T-helper 2 cell treated with Interferon-gamma antibody and Interleukin-4, amounts not matched to agents 5 μg/mL and 100 μg/mL, for 36 hours (primary cell): ENCODE results near the gene DAB2IP.

ENCODE experiments used
- DNase-seq: peaks from one replicate; pipeline ENCODE4 v3.0.0; 2021; ENCODE audit warnings: low spot score
- H3K27ac Mint-ChIP-seq: one replicate; pipeline ENCODE4 v1.8.0; 2021; ENCODE audit warnings: mild to moderate bottlenecking, mixed read lengths
- H3K27me3 Mint-ChIP-seq: one replicate; pipeline ENCODE4 v1.8.0; 2021; ENCODE audit warnings: low read depth, mixed read lengths
- H3K36me3 Mint-ChIP-seq: one replicate; pipeline ENCODE4 v1.8.0; 2021; ENCODE audit warnings: low read depth, mixed read lengths
- H3K4me1 Mint-ChIP-seq: one replicate; pipeline ENCODE4 v1.8.0; 2021; ENCODE audit warnings: low read depth, mixed read lengths
- H3K4me3 Mint-ChIP-seq: one replicate; pipeline ENCODE4 v1.8.0; 2022; ENCODE audit warnings: mild to moderate bottlenecking, moderate library complexity, mixed read lengths
- H3K9me3 Mint-ChIP-seq: one replicate; pipeline ENCODE4 v1.8.0; 2021; ENCODE audit warnings: mixed read lengths

Gene DAB2IP

DNA sequence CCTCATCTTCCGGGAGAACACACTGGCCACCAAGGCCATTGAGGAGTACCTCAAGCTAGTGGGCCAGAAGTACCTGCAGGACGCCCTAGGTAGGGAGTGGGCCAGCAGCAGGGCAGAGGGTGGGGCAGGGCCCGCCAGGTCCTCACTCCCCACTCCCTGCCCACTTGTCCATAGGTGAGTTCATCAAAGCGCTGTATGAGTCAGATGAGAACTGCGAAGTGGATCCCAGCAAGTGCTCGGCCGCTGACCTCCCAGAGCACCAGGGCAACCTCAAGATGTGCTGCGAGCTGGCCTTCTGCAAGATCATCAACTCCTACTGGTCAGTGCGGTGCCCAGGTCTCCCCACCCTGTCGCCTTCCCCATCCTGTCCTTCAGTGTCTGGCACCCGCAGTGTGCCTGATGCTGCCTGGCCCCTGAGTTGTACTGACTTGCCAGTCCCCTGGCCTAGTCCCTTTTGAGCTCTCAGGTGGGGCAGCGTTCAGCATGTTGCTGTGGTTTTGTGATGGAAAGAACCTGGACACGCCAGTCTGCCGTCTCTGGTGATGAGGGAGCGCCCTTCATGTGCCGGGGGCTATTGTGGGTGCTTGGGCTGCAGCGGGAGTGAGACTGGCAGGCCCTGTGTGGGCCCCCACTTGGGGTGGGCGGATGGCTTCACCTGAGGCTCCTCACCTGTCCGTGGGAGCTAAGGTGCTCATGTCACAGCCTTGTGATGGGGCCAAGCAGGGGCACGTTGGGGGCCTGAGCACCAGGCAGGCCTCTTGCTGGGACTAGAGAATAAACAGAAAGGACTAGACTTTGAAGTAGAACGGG, 112.3 kb downstream of the DAB2IP start:
- H3K27me3 Mint-ChIP-seq = no peaks in the 10 kb centered on the region
- H3K36me3 Mint-ChIP-seq = no peaks in the 10 kb centered on the region
- DNase-seq = no peak
- no peak overlapping the region for H3K27ac Mint-ChIP-seq
- no peak overlapping the region for H3K4me3 Mint-ChIP-seq
- no peaks in the 10 kb centered on the region for H3K4me1 Mint-ChIP-seq
- no peaks in the 10 kb centered on the region for H3K9me3 Mint-ChIP-seq

DNA sequence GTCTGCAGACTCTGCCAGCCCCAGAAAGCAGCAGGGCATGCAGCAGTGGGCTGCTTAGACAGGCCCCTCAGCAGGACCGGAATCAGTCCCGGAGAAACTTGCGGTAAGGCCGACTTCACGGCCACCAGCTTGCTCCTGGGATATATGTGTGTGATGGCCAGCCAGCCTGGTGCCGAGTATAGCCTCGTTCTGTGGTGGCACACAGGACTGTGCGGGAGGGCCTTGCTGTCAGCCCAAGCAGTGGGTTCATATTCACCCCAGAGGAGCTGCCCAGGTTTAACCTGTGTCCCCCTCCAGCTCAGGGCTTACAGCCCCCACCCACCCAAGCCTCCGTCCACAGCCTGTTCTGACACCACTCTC, 112.9 kb downstream of the DAB2IP start:
- H3K27me3 Mint-ChIP-seq = no peaks in the 10 kb centered on the region
- no peak overlapping the region for H3K27ac Mint-ChIP-seq
- no peaks in the 10 kb centered on the region for H3K9me3 Mint-ChIP-seq
- no peaks in the 10 kb centered on the region for H3K4me1 Mint-ChIP-seq
- no peak for DNase-seq
- H3K4me3 Mint-ChIP-seq = no peak overlapping the region
- H3K36me3 Mint-ChIP-seq = no peaks in the 10 kb centered on the region

DNA sequence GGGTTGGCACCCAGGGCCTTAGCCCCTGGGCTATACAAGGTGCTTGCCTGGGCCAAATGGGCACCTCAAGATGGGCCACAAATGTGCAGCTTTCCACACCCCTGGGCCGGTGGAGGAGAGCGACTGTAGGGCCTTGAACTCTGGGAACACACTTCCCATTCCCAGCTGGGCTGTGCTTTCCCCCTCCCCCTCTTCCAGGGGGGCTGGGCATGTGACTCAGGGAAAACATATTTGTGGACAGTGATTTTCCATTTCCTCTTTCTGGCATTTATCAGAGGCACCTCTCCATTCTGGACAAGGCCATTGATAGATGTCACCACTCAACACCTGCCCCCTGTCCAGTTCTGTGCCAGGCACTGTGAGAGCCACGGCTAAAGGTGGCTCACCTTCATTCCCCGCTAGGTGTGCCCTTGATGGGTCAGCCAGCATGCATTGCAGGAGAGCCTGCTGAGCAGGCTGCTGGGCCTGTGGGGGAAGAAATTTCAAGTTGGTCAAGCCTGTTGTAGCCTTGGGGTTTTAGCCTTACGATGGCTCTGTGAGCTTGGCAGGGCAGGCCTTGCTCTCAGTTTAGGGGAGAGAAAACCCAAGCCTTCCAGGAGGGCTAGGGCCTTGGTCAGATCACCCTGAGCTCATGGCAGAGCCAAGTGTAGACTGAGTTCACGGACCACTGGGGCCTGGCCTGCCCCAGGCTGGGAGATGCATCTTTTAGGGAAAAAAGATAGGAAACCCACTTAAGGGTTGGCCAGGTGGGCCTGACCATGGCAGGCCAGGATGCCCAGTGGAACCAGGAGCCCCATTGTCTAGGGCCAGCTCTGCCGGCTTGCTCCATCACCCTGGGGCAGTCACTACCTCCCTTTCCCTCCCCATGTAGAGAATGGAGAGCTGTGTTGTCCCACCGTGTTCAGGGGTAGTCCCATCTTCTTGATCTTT, 113.9 kb downstream of the DAB2IP start:
- no peaks in the 10 kb centered on the region for H3K27me3 Mint-ChIP-seq
- no peak overlapping the region for H3K27ac Mint-ChIP-seq
- no peak for DNase-seq
- H3K36me3 Mint-ChIP-seq = no peaks in the 10 kb centered on the region
- H3K4me1 Mint-ChIP-seq = no peaks in the 10 kb centered on the region
- no peaks in the 10 kb centered on the region for H3K9me3 Mint-ChIP-seq
- no peak overlapping the region for H3K4me3 Mint-ChIP-seq

DNA sequence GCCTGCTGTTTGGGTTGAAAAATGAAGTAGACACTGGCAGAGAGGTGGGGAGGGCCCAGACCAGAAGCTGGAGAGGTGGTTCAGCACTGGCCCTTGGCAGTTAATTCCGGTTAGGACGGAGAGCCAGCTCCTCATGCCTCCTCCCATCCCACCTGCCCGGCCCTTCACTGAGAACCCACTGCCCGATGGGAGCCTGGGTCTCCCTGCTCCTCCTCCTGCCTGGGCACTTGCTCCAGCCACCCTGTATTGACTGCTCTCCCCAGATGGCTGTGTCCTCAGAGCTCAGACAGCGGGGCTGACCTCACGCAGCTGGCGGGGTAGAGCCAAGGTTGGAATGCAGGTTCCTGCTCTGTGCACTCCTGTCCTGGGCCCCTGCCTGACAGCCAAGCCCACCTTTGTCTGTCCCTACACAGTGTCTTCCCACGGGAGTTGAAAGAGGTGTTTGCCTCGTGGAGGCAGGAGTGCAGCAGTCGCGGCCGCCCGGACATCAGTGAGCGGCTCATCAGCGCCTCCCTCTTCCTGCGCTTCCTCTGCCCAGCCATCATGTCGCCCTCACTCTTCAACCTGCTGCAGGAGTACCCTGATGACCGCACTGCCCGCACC, 114.7 kb downstream of the DAB2IP start:
- DNase-seq = no peak
- Mint-ChIP-seq H3K4me3 (no peak overlapping the region), H3K36me3 (no peaks in the 10 kb centered on the region), H3K27ac (no peak overlapping the region), H3K4me1 (no peaks in the 10 kb centered on the region), H3K9me3 (no peaks in the 10 kb centered on the region), H3K27me3 (no peaks in the 10 kb centered on the region)

DNA sequence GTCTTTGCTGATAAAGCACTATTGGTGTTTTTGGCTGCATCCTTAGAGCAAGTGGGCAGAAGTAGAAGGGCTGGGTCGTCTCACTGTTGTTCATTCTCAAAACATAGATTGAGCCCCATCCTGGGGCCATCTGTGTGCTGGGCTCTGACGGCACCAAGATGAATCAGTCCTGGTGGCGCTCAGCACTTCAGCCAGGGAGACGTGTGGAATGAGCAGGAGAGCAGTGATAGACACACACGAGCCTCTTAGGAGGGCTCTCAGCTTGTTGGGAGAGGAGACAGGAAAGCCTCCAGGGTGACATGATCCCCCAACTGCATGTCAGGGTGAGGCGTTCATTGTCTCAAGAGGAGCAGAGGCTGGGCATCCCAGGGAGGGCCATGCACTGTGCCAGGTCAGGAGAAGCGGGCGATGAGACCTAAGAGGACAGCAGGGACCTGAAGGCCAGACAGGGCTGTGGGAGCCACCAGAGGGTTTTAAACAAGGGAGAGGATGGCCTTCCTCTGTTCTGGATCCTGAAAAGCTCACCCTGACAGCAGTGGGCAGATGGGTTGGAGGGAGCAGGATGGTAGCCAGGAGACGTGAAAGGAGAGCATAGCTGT, 115.8 kb downstream of the DAB2IP start:
- no peak for DNase-seq
- Mint-ChIP-seq H3K36me3 (no peaks in the 10 kb centered on the region), H3K27me3 (no peaks in the 10 kb centered on the region), H3K4me3 (no peak overlapping the region), H3K4me1 (no peaks in the 10 kb centered on the region), H3K9me3 (no peaks in the 10 kb centered on the region), H3K27ac (no peak overlapping the region)

DNA sequence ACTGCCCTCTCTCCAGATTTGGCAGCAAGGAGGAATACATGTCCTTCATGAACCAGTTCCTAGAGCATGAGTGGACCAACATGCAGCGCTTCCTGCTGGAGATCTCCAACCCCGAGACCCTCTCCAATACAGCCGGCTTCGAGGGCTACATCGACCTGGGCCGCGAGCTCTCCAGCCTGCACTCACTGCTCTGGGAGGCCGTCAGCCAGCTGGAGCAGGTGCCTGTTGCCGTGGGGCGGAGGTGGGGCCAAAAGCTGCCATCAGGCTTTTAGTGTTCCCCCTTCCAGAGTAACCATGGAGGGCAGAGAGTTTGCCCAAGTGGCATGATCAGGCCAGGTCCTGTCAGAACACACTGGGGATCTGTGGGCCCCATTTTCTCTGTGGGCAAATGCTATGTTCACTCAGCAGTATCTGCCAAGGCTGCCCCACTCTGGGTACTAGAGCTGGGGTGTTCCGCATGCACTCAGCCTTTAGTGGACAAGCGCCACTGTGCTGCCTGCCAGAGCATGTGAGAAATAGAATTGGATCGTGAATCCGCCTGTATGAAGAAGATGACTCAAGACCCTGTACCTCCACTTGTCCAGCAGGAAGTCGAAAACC, 117.1 kb downstream of the DAB2IP start:
- Mint-ChIP-seq H3K9me3 (no peaks in the 10 kb centered on the region), H3K27ac (no peak overlapping the region), H3K27me3 (no peaks in the 10 kb centered on the region), H3K4me1 (no peaks in the 10 kb centered on the region), H3K36me3 (no peaks in the 10 kb centered on the region), H3K4me3 (no peak overlapping the region)
- DNase-seq = no peak

DNA sequence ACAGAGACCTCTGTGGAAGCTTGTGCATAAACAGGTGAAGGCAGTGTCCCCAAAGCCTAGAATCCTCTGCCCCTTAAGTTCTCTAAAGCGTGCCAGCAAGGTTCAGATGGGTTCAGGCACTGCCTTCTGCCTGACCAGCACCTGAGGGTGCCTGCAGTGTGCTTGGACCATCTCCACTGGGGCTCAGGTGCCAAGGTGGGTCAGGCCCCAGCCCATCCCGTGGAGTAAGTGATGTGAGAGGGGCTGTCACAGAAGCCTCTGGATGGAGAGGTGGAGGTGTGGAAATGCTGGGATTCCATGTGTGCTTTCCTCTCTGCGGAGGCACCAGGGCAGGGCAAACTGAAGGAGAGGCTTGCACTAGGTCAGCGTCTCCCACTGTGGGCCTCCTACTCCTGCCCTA, 118.5 kb downstream of the DAB2IP start:
- no peak for DNase-seq
- Mint-ChIP-seq H3K4me3 (no peak overlapping the region), H3K36me3 (no peaks in the 10 kb centered on the region), H3K27ac (no peak overlapping the region), H3K27me3 (no peaks in the 10 kb centered on the region), H3K4me1 (no peaks in the 10 kb centered on the region), H3K9me3 (no peaks in the 10 kb centered on the region)

DNA sequence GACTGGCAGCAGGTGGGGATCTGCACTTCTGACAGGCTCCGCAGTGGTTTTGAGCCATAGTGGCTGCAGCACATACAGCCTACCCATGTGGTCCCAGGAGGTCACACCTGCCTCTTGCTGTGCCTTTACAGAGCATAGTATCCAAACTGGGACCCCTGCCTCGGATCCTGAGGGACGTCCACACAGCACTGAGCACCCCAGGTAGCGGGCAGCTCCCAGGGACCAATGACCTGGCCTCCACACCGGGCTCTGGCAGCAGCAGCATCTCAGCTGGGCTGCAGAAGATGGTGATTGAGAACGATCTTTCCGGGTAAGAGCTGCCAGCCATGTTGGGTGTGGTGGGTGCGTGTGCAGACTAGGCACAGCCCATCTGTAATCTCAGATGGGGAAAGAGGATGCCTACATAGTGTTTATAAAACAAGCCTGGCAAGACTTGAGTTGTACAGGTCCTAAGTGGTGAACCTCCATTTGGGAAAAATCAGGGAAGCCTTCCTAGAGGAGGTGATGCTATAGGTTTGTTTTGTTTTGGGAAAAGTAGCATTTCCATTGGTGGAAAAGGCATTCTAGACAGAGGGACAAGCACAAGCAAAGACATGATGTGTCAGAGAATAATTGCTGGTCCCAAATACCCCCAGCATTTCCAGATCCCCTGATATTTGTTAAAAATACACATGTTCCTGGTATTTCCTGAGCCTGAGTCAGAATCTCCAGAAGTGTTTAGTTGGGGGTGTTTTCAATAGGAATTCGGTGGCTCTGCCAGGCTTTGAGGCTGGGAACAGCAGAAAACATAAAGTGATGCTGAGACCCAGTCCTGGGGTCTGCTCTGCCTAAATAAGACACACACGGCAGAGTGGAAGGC, 119.2 kb downstream of the DAB2IP start:
- Mint-ChIP-seq H3K4me3 (no peak overlapping the region), H3K27ac (no peak overlapping the region), H3K4me1 (no peaks in the 10 kb centered on the region), H3K27me3 (no peaks in the 10 kb centered on the region), H3K36me3 (no peaks in the 10 kb centered on the region), H3K9me3 (no peaks in the 10 kb centered on the region)
- no peak for DNase-seq

DNA sequence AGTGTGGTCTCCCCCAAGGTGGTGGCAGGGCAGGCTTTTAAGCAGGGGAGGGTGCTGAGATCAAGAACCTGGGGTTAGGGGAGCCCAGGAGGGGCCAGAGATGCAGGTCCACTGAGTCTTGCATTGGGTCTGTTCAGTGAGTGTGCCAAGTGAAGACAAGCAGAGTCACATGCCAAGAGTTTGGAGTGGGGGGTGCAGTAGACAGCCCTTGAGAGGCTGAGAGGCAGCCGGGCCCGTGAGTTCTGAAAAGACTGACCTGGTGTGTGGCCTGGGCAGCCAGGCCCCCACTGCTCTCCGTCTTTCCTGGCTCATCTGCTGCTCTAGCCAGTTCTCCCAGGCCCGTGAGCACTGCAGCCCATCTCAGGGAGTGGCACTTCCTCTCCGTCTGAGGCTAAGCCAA, 120.0 kb downstream of the DAB2IP start:
- H3K27ac Mint-ChIP-seq = no peak overlapping the region
- no peaks in the 10 kb centered on the region for H3K9me3 Mint-ChIP-seq
- no peak for DNase-seq
- no peaks in the 10 kb centered on the region for H3K4me1 Mint-ChIP-seq
- no peak overlapping the region for H3K4me3 Mint-ChIP-seq
- H3K36me3 Mint-ChIP-seq = no peaks in the 10 kb centered on the region
- H3K27me3 Mint-ChIP-seq = no peaks in the 10 kb centered on the region

DNA sequence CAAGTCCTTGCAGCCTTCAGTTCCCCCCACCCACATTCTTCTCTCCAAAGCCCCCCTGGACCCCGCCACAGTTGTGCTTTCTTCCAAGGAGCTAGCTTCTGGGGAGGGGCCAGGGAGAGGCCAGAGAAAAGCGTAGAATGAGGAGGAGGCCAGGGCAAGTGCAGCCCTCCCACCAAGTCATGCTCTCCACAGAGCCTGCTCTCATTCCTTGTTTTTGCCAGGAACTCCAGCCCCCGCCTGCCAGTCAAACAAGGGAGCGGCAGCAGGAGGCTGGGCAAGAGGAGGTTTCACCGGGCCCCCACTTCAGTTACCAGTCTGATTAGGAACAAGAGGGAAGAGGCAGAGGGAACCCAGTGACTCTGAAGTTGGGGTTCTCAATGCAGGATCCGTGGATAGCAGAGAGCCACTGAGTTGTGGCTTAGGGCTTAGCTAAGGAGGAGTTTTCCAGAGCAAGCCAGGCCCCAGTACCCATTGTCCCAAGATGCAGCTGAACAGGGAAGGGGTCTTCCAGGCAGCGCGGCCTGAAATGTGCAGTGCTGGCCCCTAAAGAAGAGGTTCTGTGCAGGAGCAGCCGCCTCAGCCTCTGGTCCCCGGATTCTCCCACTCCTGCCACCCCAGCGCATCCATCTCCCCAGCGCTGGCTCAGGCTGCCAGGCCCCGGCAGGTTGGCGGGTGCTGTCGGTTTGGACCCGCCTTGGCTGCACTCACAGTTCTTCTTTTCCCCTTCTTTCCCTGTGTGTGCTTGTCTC, 120.6 kb downstream of the DAB2IP start:
- Mint-ChIP-seq H3K27ac (no peak overlapping the region), H3K4me3 (no peak overlapping the region), H3K27me3 (no peaks in the 10 kb centered on the region), H3K36me3 (no peaks in the 10 kb centered on the region), H3K4me1 (no peaks in the 10 kb centered on the region), H3K9me3 (no peaks in the 10 kb centered on the region)
- DNase-seq = no peak

DNA sequence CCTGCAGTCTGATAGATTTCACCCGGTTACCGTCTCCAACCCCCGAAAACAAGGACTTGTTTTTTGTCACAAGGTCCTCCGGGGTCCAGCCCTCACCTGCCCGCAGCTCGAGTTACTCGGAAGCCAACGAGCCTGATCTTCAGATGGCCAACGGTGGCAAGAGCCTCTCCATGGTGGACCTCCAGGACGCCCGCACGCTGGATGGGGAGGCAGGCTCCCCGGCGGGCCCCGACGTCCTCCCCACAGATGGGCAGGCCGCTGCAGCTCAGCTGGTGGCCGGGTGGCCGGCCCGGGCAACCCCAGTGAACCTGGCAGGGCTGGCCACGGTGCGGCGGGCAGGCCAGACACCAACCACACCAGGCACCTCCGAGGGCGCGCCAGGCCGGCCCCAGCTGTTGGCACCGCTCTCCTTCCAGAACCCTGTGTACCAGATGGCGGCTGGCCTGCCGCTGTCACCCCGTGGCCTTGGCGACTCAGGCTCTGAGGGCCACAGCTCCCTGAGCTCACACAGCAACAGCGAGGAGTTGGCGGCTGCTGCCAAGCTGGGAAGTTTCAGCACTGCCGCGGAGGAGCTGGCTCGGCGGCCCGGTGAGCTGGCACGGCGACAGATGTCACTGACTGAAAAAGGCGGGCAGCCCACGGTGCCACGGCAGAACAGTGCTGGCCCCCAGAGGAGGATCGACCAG, 121.3 kb downstream of the DAB2IP start:
- H3K27me3 Mint-ChIP-seq = peaks cover under 1% of the 10 kb centered on the region
- H3K9me3 Mint-ChIP-seq = no peaks in the 10 kb centered on the region
- H3K4me3 Mint-ChIP-seq = no peak overlapping the region
- H3K4me1 Mint-ChIP-seq = no peaks in the 10 kb centered on the region
- no peak for DNase-seq
- no peak overlapping the region for H3K27ac Mint-ChIP-seq
- no peaks in the 10 kb centered on the region for H3K36me3 Mint-ChIP-seq

DNA sequence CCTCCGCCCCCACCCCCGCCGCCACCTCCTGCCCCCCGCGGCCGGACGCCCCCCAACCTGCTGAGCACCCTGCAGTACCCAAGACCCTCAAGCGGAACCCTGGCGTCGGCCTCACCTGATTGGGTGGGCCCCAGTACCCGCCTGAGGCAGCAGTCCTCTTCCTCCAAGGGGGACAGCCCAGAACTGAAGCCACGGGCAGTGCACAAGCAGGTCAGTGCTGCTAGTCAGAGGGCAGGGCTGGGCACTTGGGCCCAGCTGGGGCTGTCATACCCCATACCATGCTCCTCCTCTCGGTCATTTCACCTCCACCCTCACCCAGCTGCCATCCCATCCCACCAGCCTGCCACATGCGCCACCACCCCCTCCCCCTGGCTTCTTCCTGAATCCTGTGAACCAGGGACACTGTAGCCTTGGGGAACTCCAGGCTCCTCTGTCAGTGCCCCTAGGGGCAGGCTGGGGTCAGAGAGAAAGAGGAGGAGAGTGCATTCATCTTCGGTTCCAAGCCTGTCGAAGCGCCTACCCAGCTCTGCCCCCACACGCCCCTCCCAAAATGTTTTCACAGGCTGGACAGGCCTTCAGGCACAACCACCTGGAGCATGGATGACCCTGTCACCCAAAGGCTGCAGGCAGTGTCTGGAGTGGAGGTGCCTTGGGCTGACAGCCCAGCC, 122.0 kb downstream of the DAB2IP start:
- H3K27me3 Mint-ChIP-seq = peaks cover 5% of the 10 kb centered on the region
- H3K36me3 Mint-ChIP-seq = no peaks in the 10 kb centered on the region
- no peak for DNase-seq
- no peaks in the 10 kb centered on the region for H3K4me1 Mint-ChIP-seq
- no peaks in the 10 kb centered on the region for H3K9me3 Mint-ChIP-seq
- H3K4me3 Mint-ChIP-seq = no peak overlapping the region
- H3K27ac Mint-ChIP-seq = no peak overlapping the region
